GM18511 (cell line): ENCODE results near the gene YOD1.

Experiments used
- ATAC-seq: cut with Tn5 transposase; IDR thresholded peaks from one replicate; pipeline ENCODE4 v1.9.1; 2021; ENCODE audit warnings: mild to moderate bottlenecking, moderate library complexity; ENCODE audit not compliant: unreplicated experiment

YOD1 gene

DNA sequence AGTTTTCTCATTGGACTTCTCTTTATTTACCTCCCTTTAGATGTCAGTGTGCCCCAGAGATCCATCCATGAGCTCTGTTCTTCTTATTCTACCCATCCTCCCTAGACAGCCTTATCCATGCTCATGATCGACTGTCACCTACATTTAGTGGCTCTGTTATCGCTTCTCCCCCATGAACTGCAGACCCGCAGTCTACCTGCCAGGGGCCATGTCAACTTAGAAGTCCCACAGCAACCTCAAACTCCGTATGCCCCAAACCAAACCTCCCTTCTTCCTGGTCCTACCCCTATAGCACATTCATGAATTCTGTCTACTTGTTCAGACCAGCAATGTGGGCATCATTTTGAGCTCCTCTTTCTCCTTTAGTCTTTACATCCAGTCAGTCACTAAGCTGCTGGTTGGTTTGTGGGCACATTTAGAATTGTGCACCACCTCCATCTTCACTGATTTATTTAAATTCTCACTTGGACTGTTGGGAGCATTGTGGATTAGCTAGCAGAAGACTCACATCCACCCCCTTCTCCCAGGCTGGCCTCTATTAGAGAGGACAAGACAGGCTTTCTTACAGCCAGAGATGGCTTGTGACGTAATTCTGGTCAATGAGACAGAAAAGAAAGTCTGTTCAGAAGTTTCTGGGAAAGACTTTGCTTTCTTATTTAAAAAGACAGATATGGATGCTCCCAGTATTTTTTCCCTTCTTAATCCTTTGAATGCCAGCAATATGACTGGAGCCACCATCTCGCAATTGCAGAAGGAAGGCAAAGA is 37.5 kb downstream of the YOD1 start:
- ATAC-seq: no peak

DNA sequence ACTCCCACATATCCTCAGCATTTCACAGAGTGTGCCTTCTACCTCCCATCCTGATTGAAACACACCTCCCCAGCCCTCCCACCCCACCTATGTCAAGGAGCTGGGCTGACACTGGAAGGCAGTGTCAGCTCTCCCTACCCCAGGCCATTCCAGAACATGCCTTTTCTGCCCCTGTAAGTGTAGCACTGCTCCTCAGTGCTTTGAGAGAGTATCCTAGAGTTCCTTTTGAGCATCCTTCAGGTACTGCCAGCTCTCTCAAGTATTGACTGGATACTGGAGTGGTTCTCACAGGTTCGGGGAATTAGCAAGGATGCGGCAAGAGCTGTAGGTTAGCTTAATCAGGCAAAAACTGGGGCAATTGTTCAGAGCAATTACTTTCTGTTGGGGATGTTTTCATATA is 40.3 kb downstream of the YOD1 start:
- ATAC-seq: no peak

DNA sequence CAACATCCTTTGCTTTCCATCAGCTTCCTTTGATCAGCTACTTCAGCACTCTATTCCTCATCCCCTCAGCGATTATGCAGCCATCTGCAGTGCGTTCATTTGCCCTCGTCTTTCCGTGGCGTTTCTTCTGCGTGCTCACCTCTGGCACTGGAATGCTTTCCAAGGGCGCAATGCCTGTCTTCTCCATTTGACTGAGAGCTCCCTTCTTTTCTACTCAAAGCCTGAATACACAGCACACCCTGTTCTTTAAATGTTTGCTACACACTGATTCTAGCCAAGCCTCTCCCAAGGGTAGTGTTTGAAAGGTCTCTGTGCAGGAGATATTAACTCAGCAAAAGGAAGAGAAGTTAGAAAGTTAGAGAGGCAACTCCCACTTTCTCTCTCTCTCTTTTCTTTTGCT is 41.1 kb downstream of the YOD1 start:
- ATAC-seq: no peak

DNA sequence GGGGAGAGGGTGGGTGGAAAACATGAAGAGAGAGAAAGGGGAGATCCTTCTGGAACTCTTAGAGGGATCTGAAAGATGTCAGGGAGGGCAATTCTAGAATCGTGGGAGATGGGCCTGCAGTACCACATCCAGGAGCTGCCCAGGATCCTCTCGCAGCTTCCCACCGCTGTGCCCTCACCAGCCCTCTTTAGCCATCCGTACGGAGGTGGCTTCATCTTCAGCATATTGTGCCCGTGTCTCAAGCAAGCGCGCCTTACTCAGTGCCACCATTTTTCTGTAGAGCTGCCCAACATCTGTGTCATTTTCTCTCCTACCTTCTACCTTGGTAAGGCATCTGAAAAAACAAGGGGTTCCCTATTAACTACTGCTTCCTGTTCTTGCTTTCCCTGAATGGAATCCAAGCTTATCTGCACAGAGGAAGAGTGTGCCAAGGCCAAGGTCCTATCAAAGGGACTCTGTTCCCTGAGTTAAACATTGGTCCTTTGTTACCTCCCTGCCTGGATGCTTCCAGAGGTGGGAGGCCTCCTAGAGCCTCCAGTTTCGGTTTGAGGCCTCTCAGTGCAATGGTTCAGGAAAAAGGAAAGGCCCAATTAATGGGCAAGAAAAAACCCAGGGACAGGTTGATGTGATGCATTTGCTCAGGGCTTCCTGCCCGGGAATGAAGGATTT is 41.7 kb downstream of the YOD1 start:
- ATAC-seq: no peak

DNA sequence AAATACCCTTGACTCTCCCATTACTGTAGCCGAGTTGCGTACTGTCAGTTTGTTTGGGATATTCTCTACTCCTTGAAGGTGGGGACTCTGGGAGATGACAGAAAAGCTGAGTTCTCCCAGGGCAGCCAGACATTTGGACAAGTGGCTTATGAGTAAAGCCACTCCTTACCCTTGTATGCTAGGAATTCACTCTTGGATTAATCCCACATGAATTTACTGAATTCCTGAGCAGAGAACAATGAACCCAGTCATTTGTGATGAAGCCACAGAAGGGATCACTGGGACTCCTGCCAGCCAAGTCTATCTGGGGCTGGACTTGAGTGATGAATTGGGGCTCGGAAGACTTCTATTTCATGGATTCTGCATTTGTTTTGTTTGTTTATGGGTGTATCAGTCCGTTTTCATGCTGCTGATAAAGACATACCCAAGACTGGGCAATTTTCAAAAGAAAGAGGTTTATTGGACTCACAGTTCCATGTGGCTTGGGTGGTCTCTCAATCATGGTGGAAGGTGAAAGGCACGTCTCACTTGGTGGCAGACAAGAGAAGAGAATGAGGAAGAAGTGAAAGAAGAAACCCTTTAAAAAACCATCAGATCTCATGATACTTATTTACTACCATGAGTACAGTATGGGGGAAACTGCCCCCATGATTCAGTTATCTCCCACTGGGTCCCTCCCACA is 43.5 kb downstream of the YOD1 start:
- ATAC-seq: no peak

DNA sequence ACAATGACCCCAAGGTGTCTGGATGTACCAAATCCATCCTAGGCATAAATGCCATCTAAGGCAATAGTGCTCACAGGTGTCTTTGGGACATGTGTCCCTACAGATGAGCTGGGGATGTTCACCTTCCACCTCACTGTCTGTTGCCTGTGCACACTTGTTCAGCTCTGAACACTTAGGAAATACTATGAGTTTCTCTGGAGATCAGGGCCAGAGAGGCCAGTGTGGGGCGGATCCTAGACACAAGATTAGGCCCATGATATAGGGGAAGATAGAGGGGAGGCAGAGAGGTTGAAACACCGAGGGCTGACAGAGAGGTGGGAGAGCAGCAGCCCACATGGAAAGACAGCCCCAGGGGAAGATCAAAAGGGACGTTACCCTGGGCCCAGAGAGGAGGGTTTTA is 44.1 kb downstream of the YOD1 start:
- ATAC-seq: no peak

DNA sequence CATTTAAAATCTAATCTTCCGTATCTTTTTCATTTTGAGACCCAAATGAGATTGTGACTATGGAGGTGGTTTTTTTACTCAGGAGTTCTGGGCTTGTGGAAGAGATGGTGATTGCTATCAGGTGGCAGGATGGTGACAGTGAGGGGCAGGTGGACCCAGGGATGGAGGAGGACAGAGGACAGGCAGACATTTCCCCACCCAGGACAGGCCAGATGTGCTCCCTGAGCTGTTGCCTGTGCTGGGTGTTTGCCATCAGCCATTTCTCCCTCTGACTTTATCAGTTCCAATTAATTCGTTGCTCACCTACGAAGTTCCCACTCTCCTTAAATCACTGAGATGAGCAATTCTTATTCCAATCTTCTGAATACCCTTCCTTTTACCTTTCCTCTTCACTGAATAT is 44.9 kb downstream of the YOD1 start:
- ATAC-seq: no peak

DNA sequence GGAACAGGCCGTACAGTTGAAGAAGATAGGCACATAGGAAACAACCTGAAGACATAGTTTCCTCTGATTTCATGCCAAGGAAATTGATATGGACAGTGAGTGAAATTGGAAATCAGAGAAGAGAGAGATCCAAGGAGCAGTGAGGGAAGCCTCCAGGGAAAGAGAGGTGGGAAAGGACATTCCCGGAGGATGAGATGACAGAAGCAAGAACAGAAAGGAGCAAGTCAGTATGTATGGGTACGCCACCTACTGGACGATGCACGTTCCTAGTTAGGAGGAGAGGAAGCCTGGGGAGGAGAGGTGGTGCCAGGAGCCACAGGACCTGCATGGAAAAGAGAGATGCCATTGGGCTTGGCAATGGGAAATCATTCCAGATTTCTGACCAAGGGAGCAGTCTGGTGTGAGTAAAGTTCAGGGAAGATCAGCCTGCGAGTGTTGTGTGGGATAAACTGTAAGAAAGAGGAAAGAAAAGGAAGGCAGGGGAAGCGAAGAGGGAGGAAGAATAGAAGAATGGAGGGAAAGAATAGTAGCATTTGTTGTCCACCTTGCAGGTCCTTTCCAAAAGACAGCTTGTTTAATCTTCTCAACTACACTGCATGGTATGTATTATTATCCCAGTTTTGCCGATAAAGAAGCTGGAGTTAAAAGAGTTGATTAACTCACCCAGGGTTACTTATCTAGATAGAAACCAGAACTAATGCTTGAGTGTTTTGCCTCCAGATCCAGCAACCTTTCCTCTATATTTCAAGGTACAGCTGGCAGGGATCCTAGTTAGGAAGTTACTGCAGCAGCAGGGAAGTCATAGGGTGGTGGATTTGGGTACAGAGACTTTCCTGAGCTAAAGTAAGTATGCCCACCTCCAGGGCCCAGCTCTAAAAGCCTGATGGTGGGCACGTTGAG is 45.8 kb downstream of the YOD1 start:
- ATAC-seq: no peak

DNA sequence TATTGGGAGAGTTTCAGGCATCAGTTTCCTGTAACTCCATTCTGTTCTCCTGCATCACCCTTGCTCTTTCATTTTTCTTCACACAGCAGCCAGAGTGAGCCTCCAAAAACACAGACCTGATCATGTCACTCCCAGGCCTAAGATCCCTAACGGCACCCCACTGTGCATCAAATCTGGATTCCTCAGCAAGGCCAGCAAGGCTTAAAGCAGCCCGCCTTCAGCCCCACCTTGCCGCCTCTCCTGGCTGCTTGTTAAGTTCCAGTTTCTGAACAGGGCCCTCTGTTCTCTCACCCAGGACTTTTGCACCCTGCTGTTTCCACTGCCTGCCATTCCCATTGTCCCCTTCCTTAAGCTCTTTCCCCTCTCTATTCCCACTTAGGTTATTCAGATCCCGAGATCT is 47.8 kb downstream of the YOD1 start:
- no peak for ATAC-seq

DNA sequence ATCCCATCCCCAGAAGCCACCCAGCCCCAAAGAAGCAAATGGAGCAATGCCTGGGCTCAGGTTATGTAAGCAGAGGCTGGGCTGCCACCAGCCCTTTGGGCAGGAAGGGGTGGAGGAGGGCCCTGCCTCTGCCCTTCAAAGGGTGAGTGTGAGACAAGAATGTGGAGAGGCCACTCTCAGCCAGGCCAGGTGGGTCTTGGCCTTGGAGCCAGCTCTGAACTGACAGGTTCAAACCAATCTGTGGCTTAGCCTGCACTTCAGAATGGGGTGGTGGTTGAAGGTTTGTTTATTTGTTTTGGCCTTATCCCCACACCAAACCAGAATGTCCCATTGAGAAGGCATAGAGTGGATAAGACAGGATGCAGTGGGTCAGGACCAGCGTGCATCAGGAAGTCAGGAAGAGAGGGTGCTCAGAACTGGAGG is 48.3 kb downstream of the YOD1 start:
- ATAC-seq: no peak

DNA sequence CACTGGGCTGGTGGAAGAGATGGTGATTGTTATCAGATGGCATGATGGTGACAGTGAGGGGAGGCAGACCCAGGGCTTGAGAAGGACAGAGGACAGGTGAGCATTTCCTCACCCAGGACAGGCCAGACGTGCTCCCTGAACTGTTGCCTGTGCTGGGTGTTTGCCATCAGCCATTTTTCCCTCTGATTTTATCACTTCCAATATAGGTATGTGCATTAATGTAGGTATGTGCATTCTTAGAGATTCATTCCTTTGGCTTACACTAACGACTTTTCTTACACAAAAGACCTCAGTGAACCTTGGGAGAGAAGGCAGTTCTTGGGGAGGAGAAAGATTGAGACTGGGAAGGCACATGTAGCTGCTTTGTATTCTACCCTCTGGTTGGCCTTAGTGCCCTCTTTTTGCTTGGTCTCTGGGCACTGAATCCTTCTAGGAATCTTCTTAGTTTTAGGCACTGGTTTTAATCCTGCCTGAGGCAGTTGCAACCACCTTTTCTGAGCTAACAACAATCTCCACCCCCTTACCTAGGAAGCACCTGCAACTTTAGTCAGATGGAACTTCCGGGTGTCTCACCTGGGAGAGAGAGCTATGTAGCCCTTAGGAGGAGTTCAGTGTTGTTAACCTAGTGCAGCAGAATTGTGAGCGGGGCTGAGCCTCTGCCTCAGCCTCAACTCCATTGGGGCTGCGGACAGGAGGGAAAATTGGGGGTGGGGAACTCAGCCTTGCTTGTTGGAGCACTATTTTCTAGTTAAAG is 49.3 kb downstream of the YOD1 start:
- no peak for ATAC-seq

DNA sequence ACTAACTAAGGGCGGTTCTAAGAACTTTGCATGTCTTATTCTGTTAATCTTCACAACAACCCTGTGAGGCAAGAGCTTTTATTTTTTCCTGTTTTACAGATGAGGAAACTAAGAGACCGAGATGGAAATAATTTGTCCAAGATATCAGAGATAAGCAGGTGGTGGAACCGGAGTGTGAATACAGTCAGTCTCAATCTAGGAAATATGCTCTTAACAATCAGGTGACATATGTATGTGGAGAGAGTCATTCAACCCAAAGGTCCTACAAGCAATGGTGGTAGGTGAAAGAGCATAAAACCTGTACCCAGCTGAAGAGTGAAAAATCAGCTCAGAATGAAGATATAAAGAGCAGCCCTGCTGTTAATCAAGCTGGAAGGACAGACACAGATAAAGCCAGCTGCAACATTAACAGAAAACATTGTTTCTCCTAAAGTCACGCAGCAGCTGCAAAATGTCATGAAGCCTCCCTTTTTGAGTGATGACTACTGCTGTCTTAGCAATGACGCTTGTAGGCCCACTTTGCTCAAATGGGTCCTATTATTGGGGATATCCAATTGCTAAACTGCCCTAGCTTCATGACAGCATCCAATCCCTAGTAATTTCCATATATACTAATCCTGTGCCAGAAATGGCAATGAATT is 50.2 kb downstream of the YOD1 start:
- ATAC-seq: no peak

DNA sequence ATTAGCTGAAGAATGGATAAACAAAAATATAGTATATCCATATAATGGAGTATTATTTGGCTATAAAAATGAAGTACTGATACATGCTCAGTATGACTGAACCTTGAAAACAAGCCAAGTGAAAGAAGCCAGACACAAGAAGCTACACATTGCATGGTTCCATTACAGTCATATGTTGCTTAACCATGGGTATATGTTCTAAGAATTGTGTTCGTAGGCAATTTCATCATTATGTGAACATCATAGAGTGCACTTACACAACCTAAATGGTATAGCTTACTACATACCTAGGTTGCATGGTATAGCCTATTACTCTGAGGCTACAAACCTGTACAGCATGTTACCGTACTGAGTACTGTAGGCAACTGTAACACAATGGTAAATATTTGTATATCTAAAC is 52.2 kb downstream of the YOD1 start:
- ATAC-seq: no peak
